HL-60/S4 treated with phorbol 12-myristate 13-acetate at 8.2 ng/mL for 4 days and 3 days (cell line): ENCODE results near the gene PRPF6.

Source experiments
- in situ Hi-C: fragments of 300-500 bp; cut with MboI; formaldehyde crosslinking; loops from 2 replicates; pipeline ENCODE4 v1.15.0; 2022; ENCODE audit warnings: low sequenced_read_pairs

The PRPF6 gene

DNA sequence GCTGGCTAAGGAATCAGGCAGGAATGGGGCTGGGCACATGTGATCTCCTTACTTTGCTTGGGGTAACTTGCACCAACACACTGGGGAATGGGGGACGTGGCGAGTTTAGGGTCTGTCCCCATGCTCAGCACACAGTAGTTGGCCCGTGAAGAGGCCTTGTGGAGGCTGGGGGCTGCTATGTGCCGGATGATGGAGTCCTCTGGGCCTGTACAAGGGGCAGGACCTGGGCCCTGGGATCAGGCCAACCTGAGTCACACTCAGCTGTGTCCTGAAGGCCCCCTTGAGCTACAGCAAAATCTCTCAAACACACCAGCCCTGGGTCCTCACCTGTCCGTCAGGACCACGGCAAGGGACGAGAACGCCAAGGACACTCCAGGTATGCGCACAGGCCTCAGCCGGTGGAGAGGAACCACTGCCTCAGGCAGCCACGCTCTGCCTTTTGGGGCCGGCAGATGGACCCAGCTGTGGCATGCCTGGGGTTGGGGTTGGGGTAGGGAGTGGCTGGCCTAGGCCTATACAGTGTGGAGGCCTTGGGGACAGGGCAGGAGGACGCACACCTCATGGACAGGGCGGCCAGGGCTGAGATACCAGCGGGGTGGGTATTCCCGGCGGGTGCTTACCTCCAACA is 35.8 kb upstream of the PRPF6 start:
- in situ Hi-C loops = no loop called here

DNA sequence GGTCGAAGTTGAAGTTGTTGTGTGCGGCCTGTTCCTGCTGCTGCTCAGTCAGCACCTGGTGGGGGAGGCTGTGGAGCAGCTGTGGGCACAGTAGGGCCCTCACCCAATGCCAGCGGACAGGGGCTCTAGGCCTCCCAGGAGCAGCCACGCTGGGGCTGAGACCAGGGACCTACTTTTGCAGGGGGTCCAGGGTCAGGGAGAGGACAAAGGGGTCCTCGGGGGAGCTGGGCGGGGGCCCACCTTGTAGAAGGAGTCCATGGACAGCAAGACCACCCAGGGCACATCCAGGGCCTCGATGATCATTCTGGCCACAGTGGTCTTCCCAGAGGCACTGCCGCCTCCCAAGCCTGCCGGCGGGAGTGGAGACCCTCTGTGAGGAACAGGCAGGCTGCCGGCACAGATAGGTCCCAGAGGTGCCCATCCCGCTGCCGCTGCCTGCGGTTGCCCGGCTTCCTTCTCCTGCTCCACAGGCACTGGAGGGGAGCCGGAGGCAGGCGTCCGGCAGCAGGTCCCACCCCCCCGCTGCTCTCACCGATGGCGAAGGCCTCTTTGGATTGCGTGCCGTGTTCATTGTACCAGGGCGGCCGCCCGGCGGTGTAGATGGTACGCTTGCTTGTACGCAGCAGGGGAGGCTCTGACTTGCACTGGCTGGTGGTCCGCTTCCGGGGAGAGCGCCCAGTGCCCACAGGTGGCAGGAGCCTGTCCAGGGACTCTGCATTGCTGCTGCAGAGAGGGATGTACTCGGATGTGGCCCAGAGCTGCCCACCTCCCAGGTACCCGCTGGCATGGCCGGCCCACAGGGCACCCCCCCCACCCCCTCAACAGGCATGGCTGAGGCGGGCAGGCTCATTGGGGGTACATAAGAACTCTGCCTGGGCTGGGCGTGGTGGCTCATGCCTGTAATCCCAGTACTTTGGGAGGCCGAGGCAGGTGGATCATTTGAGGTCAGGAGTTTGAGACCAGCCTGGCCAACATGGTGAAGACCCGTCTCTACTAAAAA is 34.7 kb upstream of the PRPF6 start:
- in situ Hi-C loops = no loop called here

- in situ Hi-C loops = no loop called here
These were observed 33.8 kb upstream of the PRPF6 start for GRCh38 chr20:63946986-63947637.

DNA sequence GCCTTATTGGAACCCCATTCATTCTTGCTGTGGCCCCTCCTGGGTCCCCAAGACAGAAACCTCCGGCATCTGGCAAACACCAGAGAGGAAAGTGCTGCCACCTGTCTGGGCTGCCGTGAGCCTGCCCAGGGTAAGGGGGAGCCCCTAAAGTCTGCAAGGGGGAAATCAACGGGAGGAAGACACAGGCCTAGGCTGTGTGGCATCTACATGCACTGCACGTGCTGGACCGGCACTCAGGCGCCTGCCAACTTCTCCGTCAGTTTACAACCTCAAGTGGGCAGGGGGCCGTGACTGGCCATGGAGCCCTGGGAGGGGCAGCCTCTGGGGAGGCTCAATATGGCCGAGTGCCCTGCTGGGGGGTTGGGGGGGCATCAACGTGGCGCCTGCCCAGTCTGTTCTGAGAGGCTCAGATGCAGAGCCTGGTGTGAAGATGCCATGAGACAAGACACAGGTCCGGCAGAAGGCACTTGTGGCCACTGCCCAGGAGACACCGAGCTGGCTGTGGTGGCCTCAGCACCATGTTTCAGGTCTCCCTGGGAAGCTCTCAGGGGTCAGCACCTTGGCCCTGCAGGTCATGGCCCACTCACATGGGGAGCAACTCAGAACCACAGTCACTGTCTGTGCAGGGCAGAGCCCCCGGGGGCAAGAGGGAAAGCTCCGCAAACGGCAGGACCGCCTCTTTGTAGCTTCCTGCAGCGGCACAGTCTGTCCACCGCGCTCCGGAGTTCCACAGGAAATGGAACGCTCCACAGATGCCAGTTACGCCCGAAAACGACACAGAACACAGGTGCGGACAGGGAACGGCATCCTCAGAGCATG is 33.1 kb upstream of the PRPF6 start:
- in situ Hi-C loops = no loop called here

- in situ Hi-C loops = no loop called here
These were observed 30.1 kb upstream of the PRPF6 start for GRCh38 chr20:63950701-63951397.

- in situ Hi-C loops = no loop called here
These were observed 29.3 kb upstream of the PRPF6 start for GRCh38 chr20:63951398-63952209.

DNA sequence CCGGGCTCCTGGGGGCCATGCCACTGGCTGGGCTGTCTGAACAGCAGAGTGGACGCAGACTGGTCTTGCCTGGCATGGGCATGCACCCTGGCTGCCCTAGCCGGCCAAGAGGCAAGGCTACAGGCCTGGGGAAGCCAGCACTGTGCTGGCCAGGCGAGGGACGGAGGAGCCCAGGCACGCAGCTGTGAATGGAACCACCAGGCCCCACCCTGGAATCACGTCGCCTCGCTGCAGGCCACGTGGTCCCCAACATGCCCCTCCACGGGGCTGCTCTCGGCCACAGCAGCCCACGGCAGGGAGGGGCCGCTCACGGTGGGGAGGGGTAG is 28.8 kb upstream of the PRPF6 start:
- in situ Hi-C loops = no loop called here

DNA sequence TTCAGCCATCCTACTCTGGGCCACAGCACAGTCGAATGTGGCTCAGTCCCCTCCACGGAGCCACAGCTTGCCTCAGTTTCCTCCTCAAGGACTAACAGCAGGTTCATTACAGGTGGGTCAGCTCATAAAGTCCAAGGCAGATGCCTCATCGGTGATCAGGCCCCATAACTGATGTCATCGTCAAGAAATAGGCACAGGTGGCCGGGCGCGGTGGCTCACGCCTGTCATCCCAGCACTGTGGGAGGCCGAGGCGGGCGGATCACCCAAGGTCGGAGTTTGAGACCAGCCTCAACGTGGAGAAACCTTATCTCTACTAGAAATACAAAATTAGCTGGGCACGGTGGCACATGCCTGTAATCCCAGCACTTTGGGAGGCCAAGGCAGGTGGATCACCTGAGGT is 28.2 kb upstream of the PRPF6 start:
- in situ Hi-C loops = no loop called here

- in situ Hi-C loops = no loop called here
These were observed 27.0 kb upstream of the PRPF6 start for GRCh38 chr20:63953764-63954429.

DNA sequence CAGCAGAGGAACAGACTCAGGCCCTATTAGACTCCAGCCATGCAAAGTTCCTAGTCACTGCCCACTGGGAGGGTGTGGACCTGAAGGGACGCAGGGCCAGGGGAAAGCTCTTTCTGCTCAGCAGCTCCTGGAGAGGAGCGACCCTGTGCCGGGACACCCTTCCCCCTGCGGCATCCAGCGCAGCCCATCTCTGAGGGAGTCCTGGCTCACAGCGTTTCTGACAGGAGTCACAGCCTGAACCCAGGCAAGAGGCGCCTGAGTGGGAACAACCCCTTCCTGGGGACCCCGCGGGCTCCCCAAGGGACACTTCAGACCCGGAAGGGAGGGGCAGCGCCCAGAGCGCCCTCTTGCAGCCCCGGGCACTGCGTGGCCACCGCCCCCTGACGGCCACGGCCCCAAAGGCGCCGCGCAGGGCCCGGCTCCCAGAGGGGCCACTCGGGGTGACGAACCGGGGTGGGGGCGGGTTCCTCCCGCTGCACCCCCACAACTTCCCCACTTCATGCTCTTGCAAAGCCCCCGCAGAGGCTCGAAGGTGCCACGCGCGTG is 25.6 kb upstream of the PRPF6 start:
- in situ Hi-C loops = no loop called here

DNA sequence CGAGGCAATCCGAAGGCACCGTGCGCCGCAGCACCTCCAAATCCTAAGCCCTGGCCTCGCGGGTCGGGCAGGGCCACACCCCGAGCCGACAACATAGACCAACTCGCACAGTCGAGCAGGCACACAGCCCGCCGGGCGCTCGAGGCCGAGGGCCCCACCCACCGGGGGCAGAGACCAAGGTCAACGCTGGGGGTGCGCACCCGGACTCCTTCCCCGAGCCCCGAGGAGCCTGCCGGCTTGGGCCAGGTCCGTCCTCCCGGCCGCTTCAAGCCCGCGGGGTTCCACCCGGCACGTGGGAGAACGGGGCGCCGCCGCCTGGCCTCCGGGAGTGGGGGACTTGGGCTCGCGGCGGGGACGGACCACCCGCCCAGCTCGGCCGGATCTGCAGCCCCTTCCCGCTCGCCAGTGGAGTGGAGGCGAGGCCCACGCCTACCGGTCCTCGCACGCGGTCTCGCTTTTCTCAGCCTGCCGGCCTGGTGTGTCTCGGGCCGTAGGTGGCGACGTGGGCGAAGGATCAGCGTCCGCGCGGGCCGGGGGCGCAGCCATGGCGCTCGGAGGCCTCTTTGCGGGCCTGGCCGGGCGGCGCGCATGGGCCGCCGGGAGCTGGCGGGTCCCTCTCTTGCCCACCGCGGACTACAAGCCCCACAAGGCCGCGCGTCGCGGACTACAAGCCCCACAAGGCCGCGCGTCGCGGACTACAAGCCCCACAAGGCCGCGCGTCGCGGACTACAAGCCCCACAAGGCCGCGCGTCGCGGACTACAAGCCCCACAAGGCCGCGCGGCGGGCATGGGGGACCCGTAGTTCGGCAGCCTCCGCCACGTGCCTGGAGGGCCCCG is 24.9 kb upstream of the PRPF6 start, which contains the start of gene UCKL1:
Gene UCKL1, minus strand, starts transcription at position 590 of the 837 bp plus-strand sequence. Its CDS starts 44 bp downstream, at position 546.
- in situ Hi-C loops = no loop called here

- in situ Hi-C loops = no loop called here
These were observed 24.3 kb upstream of the PRPF6 start for GRCh38 chr20:63956664-63957003.

- in situ Hi-C loops = no loop called here
These were observed 23.8 kb upstream of the PRPF6 start for GRCh38 chr20:63957004-63957689.

DNA sequence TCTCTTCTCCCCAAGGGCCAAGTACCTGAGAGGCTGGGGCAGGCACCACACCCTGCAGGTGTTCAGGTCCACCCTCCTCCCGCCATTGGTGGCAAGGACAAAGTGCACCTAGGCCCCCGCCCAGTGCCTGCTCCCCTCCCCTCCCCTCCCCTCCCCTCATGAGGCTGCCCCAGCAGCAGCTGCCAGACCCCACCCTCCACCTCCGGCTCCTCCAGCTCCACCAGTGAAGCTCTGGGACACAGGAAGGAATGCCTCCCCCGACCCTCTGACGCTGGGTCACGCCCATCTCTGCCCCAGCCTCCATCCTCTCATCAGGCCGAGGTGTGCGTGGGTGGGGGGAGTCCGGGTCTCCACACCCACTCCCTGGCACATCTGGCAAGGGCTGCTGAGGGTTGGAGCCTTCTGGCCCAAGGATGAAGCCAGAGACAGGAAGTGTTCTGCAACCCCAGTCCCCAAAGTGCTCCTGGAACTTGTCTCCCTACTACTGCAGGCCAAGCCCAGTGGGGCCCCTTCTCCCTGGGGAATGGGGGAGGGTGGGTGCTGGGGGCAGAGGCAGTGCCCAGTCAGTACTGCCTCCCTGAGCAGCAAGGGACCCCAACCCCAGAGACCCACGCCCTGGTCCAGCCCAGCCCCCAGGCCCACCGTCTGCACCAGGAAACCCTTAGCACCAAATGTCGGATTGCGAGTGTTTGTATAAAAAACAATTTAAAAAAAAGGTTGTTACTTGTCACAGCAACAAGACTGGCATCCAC is 23.1 kb upstream of the PRPF6 start:
- in situ Hi-C loops = no loop called here

- in situ Hi-C loops = no loop called here
These were observed 22.5 kb upstream of the PRPF6 start for GRCh38 chr20:63958471-63958870.

DNA sequence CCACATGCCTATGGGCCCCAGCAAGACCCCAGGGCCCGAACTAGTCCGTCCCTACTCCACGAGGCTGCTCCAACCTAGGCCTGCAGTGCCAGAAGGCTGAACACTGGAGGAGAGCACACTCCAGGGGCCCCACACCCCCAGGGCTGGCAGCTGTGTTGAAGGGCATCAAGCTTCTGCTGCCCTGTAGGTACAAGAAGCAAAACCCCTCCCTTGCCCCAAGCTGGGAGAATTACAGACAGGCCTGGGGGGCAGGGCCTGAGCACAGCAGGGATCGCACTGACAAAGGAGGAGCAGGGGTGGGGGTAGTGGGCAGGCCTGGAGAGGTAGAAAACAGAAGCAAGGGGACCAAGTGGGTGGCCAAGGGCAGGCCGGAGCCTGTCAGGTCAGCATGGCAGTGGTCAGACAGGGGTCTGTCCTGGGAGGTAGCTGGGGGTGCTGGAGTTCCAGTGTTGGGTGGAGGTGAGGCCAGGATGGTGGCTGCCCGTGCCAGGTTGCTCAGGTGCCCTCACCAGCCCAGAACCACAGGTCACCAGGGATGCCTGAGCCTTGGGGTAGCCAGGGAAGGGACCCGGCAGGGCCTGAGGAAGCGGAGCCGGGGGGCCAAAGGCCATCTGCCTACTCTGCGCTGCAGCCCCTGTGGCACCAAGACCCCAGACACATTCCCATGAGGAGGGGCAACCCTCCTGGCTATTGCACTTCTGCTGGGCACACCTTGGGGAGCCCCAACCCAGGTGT is 21.8 kb upstream of the PRPF6 start:
- in situ Hi-C loops = no loop called here
